DMS114 treated with DMSO at 0.1 percent for 48 hours (cell line): ENCODE data around the gene RNASET2.
"Not testable (repeated sequence)": the region's sequence is repeated elsewhere in the genome, so short reads cannot be mapped to it uniquely, and the experiment has no call there.

Experiments used
- DNase-seq: peaks from one replicate; lab custom pipeline; 2025; ENCODE audit not compliant: unreplicated experiment; lab: John Stamatoyannopoulos, UW

The RNASET2 gene

GRCh38 chr6:166905505-166906134 is 50.7 kb downstream of the RNASET2 start:
- DNase-seq, result no peak

GRCh38 chr6:166905013-166905412 is 51.3 kb downstream of the RNASET2 start:
- DNase-seq, result no peak

GRCh38 chr6:166904101-166904746 is 52.1 kb downstream of the RNASET2 start:
- no peak for DNase-seq

GRCh38 chr6:166903500-166903899 is 52.9 kb downstream of the RNASET2 start:
- no peak for DNase-seq

GRCh38 chr6:166903027-166903426 is 53.3 kb downstream of the RNASET2 start:
- DNase-seq, result no peak

- no peak for DNase-seq
Measured at GRCh38 chr6:166902211-166902755, 54.1 kb downstream of the RNASET2 start.

GRCh38 chr6:166901626-166902025 is 54.7 kb downstream of the RNASET2 start:
- DNase-seq, result no peak

GRCh38 chr6:166900956-166901607 is 55.3 kb downstream of the RNASET2 start:
- DNase-seq, result no peak

GRCh38 chr6:166900130-166900708 is 56.1 kb downstream of the RNASET2 start:
- DNase-seq, result no peak

GRCh38 chr6:166898910-166899309 is 57.4 kb downstream of the RNASET2 start:
- DNase-seq, result no peak

- not testable (repeated sequence) for DNase-seq
Measured at GRCh38 chr6:166894614-166895013, 61.7 kb downstream of the RNASET2 start.

- not testable (repeated sequence) for DNase-seq
Measured at GRCh38 chr6:166892472-166892871, 63.9 kb downstream of the RNASET2 start.

- not testable (repeated sequence) for DNase-seq
Measured at GRCh38 chr6:166886773-166887172, 69.6 kb downstream of the RNASET2 start.

GRCh38 chr6:166884958-166885357 is 71.4 kb downstream of the RNASET2 start:
- not testable (repeated sequence) for DNase-seq

- DNase-seq, result no peak
Measured at GRCh38 chr6:166879594-166879993, 76.8 kb downstream of the RNASET2 start.
